ENCODE measurements around the gene UBE2S. TPM values are rescaled to one million over a fixed set of nuclear protein-coding genes. Genes with fewer than 3 reads are reported as not detected.

Gene UBE2S
- total RNA-seq, 4 donors from 2014 or later, result 4.1 to 12.8 (median 8.6) TPM

DNA sequence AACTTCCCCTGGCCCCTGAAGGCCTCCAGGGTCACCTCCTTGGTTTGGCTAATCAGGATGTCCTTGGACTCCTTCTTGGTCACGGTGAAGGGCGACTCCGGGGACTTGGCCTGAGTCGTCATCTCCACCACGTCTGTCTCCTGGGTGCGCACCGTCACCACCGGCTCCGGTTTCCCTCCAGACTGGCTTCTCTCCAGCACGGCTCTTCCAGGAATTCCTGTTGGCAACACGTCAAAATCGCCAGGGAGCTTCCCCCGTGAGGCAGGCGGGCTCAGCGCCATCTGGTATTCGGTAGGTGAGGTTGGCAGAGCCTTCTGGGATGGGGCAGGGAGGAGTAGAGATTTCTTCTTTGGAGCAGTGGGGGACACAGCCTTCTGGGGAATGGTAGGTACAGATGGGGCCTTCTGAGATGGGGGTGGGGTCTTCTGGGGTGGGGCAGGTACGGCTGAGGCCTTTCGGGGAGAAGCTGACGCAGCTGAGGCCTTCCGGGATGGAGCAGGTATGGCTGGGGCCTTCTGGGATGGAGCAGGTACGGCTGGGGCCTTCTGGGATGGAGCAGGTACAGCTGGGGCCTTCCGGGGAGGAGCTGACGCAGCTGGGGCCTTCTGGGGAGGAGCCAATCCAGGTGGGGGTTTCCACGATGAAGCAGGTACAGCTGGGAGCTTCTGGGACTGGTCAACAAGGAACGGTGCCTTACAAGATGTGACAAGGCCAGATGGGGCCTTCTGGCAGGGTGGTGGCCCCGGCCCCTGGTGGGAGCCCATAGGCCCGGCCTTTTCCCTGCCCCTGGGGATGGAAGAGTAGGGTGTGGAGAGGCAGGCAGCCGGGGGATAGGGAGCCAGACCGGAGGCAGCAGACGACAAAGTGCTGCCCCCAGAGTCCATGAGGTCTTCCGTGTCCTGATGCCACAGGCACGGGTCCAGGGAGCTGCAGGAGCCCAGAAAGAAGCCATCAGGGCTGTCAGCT, 48.4 kb downstream of the UBE2S start:
- TF ChIP-seq CTCF (IDR thresholded peaks at IDR 0.05; ENCODE audit: low read depth), result no peak

DNA sequence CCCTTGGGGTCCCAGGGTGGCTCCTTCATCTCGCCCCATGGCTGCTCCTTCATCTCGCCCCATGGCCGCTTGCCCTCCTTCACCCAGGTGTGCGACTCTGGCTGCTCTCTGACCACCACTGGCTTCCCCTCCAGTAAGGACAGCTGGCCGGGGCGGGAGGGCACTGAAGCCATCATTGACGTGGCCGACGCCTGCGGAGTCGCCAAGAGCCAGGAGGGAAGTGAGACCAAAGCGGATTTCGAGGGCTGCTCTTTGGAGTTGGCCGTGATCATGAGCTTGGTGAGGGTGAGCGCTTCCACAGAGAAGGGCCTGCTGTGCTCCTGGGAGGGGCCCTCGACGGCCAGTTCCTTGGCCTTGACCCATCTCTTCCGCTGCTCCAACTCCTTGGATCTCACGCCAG, 49.1 kb downstream of the UBE2S start:
- TF ChIP-seq CTCF (IDR thresholded peaks at IDR 0.05; ENCODE audit: low read depth), result no peak

GRCh38 chr19:55355213-55355821, 52.3 kb downstream of the UBE2S start:
- no peak for TF ChIP-seq CTCF (IDR thresholded peaks at IDR 0.05; ENCODE audit: low read depth)

DNA sequence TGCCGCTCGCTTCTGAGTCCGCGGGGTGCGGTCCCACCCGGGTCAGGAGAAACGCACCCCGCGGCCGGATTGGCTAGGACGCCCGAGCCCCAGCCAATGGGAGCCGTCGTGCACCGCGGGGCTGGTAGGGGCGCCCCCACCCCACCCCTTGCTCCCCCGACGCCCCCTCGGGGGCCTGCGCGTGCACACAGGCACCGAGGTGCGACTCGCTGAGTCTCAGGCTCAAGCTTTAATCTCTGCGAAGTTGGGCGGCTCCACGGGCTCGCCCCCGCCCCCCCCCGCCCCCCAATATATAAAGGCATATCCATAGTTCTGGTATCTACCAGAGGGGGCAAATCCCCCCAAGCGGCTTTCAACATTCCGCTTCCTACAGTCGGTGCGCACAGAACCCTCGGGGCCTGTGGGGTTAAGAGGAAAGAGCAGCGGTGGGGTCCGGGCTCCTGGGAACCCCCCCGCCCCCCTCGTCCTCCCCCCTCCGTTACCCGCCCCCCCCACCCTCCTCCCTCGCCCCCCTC, 52.8 kb downstream of the UBE2S start, which contains the start of gene COX6B2:
Gene COX6B2 (minus strand): TSS at position 22 of the 515 bp plus-strand sequence. CDS start 198 bp downstream, outside the sequence.
- no peak for TF ChIP-seq CTCF (IDR thresholded peaks at IDR 0.05; ENCODE audit: low read depth)

GRCh38 chr19:55353803-55354697, 53.5 kb downstream of the UBE2S start:
- TF ChIP-seq CTCF (IDR thresholded peaks at IDR 0.05; ENCODE audit: low read depth), result no peak

DNA sequence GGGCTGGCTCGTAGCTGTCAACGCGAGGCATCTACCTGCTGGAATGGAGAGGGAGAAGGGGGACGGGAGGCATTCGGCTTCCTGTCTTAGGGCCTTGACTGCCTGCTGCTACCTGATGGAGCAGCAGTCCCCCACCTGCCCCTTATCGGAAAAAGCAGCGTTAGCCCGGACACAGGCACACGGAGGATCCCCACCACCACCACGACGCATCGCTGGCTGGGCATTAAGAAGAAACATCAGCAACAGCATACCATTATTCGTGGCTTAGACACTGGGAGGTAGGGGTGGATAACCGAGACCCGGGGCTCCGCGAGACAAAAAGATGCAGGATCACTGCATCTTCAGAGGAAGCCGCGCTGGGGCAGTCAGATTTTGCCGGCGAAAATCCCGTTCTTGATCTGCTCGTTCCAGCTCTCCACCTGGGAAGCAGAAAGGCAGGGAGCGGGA, 54.2 kb downstream of the UBE2S start:
- TF ChIP-seq CTCF (IDR thresholded peaks at IDR 0.05; ENCODE audit: low read depth), result no peak
